ENCODE results near the gene VAV2. TPM values are rescaled to one million over a fixed set of nuclear protein-coding genes. Genes with fewer than 3 reads are reported as not detected.

VAV2 gene
- total RNA-seq, 1 donor from 2014 or later = 80.6 TPM

DNA sequence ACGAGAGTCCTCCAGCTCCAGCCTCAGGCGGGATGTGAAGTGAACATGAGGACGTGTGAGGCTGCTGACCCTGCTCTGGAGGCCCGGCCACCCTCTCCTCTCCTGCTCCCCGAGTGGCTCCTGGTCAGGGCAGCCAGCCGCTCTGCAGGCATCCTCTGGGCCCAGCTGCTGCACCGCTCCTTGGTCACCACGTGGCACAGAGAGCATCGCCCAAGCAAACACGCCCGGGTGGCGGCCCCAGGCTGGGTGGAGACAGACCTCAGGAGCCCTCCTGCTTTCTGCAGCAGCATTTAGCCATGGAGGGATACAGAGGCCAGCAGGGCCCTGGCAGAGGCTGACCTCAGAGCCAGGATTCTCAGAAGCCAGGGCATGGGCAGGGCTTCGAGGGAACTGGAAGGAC is 184.3 kb downstream of the VAV2 start:
- TF ChIP-seq CTCF (IDR thresholded peaks at IDR 0.05; ENCODE audit: unreplicated experiment) = no peak
- DNase-seq (ENCODE audit: low spot score, unreplicated experiment) = no peak

GRCh38 chr9:133807037-133807436 is 185.1 kb downstream of the VAV2 start:
- no peak for DNase-seq (ENCODE audit: low spot score, unreplicated experiment)
- H3K36me3 Mint-ChIP-seq (ENCODE audit: insufficient read depth) = peaks cover under 1% of the 10 kb centered on the region
- H3K4me3 Mint-ChIP-seq (ENCODE audit: low read depth) = no peak overlapping the region
- H3K27ac Mint-ChIP-seq = peak overlapping the region; percentile 74
- H3K9me3 Mint-ChIP-seq (ENCODE audit: low read depth) = no peaks in the 10 kb centered on the region
- TF ChIP-seq CTCF (IDR thresholded peaks at IDR 0.05; ENCODE audit: unreplicated experiment) = no peak
- peaks cover 2% of the 10 kb centered on the region for H3K4me1 Mint-ChIP-seq (ENCODE audit: low read depth)
- no peaks in the 10 kb centered on the region for H3K27me3 Mint-ChIP-seq

More for the DNA sequence above, 184.3 kb downstream of the VAV2 start:
- Mint-ChIP-seq H3K27ac (no peak overlapping the region), H3K4me1 (ENCODE audit: low read depth) (no peaks in the 10 kb centered on the region), H3K36me3 (ENCODE audit: insufficient read depth) (no peaks in the 10 kb centered on the region), H3K9me3 (ENCODE audit: low read depth) (no peaks in the 10 kb centered on the region), H3K27me3 (no peaks in the 10 kb centered on the region), H3K4me3 (ENCODE audit: low read depth) (no peak overlapping the region)

DNA sequence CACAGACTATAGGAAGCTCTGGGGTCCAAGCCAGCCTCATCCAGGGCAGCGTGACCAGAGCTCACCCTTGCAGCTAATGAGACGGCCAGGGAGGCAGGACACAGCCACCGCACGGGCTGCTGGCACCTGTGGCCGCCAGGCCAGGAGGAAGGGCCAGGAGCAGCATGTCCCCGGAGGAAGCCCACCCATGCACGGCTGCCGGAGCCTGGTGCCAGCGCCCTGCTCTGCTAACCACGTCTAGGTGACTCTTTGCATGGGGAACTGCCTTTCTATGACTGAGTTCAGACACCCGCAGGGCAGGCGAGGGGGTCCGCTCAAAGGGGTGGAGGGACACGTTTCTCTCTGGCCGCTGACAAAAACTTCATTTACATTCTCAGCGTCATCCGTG is 185.5 kb downstream of the VAV2 start:
- peak overlapping the region; percentile 74 for H3K27ac Mint-ChIP-seq
- no peaks in the 10 kb centered on the region for H3K27me3 Mint-ChIP-seq
- H3K36me3 Mint-ChIP-seq (ENCODE audit: insufficient read depth) = peaks cover 2% of the 10 kb centered on the region
- H3K4me1 Mint-ChIP-seq (ENCODE audit: low read depth) = peaks cover 2% of the 10 kb centered on the region
- TF ChIP-seq CTCF (IDR thresholded peaks at IDR 0.05; ENCODE audit: unreplicated experiment) = no peak
- DNase-seq (ENCODE audit: low spot score, unreplicated experiment) = no peak
- H3K9me3 Mint-ChIP-seq (ENCODE audit: low read depth) = no peaks in the 10 kb centered on the region
- H3K4me3 Mint-ChIP-seq (ENCODE audit: low read depth) = no peak overlapping the region

GRCh38 chr9:133805876-133806622 is 186.1 kb downstream of the VAV2 start:
- no peak for TF ChIP-seq CTCF (IDR thresholded peaks at IDR 0.05; ENCODE audit: unreplicated experiment)
- no peak for DNase-seq (ENCODE audit: low spot score, unreplicated experiment)
- H3K4me1 Mint-ChIP-seq (ENCODE audit: low read depth) = peaks cover 2% of the 10 kb centered on the region
- no peaks in the 10 kb centered on the region for H3K27me3 Mint-ChIP-seq
- H3K36me3 Mint-ChIP-seq (ENCODE audit: insufficient read depth) = peaks cover 2% of the 10 kb centered on the region
- H3K4me3 Mint-ChIP-seq (ENCODE audit: low read depth) = no peak overlapping the region
- H3K27ac Mint-ChIP-seq = no peak overlapping the region
- no peaks in the 10 kb centered on the region for H3K9me3 Mint-ChIP-seq (ENCODE audit: low read depth)

GRCh38 chr9:133804199-133804598 is 187.9 kb downstream of the VAV2 start:
- Mint-ChIP-seq H3K27ac (peak overlapping the region; percentile 77), H3K27me3 (no peaks in the 10 kb centered on the region), H3K4me3 (ENCODE audit: low read depth) (no peak overlapping the region), H3K9me3 (ENCODE audit: low read depth) (no peaks in the 10 kb centered on the region), H3K36me3 (ENCODE audit: insufficient read depth) (peaks cover 2% of the 10 kb centered on the region), H3K4me1 (ENCODE audit: low read depth) (peaks cover 2% of the 10 kb centered on the region)
- DNase-seq (ENCODE audit: low spot score, unreplicated experiment) = no peak
- no peak for TF ChIP-seq CTCF (IDR thresholded peaks at IDR 0.05; ENCODE audit: unreplicated experiment)

All from progenitor cell of endocrine pancreas (in vitro differentiated cells).